Suprapubic skin (tissue), 4 donors: ENCODE measurements around the gene TUT1. TPM values are rescaled to one million over a fixed set of nuclear protein-coding genes. Genes with fewer than 3 reads are reported as not detected.

ENCODE experiments used
- DNase-seq, 2 donors: peaks; one replicate each; pipeline ENCODE4 v3.0.0-alpha.2; 2019; ENCODE audit warnings: low spot score in 2 of 2
- H3K27ac ChIP-seq: fragments of 200-600 bp; sonication (generic); one replicate; pipeline ENCODE4 v1.5.1; 2019
- H3K27me3 ChIP-seq: fragments of 200-600 bp; sonication (generic); one replicate; pipeline ENCODE4 v1.5.1; 2019
- H3K36me3 ChIP-seq: fragments of 200-600 bp; sonication (generic); one replicate; pipeline ENCODE4 v1.5.1; 2019
- H3K4me1 ChIP-seq: fragments of 200-600 bp; sonication (generic); one replicate; pipeline ENCODE4 v1.5.1; 2019
- H3K4me3 ChIP-seq: fragments of 200-600 bp; sonication (generic); one replicate; pipeline ENCODE4 v1.5.1; 2019; ENCODE audit warnings: mild to moderate bottlenecking
- H3K9me3 ChIP-seq: fragments of 200-600 bp; sonication (generic); one replicate; pipeline ENCODE4 v1.5.1; 2019
- EP300 ChIP-seq: sonication (generic); formaldehyde crosslinking; IDR thresholded peaks from one replicate; pipeline ENCODE4 v1.6.1; 2017; ENCODE audit warnings: antibody characterized with exemption
- POLR2A ChIP-seq, 2 donors: fragments of 450-650 bp; IDR thresholded peaks; one replicate each; pipeline ENCODE4 v1.6.1; 2017; ENCODE audit warnings: antibody characterized with exemption in 2 of 2, mild to moderate bottlenecking in 2 of 2, moderate library complexity in 2 of 2
- POLR2AphosphoS5 ChIP-seq, 3 donors: sonication (generic); formaldehyde crosslinking; IDR thresholded peaks; one replicate each; pipeline ENCODE4 v1.6.1; 2017; ENCODE audit warnings: antibody characterized with exemption in 3 of 3
- WGBS: methylation state at CpG from one replicate; pipeline ENCODE4 v1.1.5; 2018; 5-methylcytosine and 5-hydroxymethylcytosine counted together
- total RNA-seq, 4 donors: library from RNA; depleted of rRNA; stranded (reverse); fragments of >200 nt; gene quantifications; one replicate each; pipeline ENCODE4 v1.1.0, GENCODE V29; 2016
- TF ChIP-seq, protein P1 (sequence below), 2 donors: fragments of 200-600 bp in 1 of 2; fragments of 450-650 bp in 1 of 2; sonication (generic) in 1 of 2; IDR thresholded peaks; one replicate each; pipeline ENCODE4 v1.5.1; 2016 to 2019; ENCODE audit warnings: antibody characterized with exemption in 2 of 2, mild to moderate bottlenecking in 1 of 2, moderate library complexity in 1 of 2

TUT1 gene
- total RNA-seq, 4 donors from 2014 or later: 8.0 to 16.3 (median 12.5) TPM

DNA sequence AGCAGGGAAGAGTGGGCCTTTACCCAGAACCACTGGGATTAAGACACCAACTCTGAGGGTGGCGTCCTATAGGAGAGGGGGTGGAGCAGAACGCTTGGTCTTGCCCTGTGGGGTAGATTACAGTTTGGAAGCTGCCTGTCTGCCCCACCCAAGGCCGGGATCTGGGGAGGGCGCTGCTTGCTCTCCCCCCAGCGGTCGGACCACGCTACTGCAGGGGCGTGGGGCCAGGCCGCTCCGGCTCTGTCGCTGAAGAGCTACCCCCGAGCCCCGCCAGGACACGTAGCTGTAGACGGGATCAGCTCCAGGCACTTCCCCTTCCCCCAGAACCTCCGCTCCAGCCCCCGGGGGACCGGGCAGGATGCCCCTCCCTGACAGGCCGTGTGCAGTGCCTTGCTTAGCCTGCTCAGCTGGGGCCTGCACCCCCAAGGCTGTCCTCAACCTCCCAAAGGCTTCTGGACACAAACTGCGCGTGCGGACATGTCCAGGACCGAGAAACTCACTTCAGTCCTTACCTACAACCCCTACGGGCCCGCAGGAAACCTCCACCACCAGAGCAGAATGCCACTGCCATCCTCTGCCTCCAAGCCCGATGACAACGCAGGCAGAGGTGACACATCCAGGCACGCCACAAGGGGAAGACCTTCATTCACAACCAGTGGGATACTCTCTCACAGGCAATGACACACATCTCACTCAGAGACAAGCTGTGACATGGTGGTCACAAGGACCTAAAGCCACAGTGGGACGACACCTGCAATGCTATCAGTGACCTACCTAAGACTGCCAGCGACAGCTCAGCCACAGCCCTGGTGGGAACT lies 48.4 kb downstream of the TUT1 start:
- no peaks in the 10 kb centered on the region for H3K9me3 ChIP-seq
- DNase-seq: peak; percentile 92 to 93
- TF ChIP-seq, protein P1, sequence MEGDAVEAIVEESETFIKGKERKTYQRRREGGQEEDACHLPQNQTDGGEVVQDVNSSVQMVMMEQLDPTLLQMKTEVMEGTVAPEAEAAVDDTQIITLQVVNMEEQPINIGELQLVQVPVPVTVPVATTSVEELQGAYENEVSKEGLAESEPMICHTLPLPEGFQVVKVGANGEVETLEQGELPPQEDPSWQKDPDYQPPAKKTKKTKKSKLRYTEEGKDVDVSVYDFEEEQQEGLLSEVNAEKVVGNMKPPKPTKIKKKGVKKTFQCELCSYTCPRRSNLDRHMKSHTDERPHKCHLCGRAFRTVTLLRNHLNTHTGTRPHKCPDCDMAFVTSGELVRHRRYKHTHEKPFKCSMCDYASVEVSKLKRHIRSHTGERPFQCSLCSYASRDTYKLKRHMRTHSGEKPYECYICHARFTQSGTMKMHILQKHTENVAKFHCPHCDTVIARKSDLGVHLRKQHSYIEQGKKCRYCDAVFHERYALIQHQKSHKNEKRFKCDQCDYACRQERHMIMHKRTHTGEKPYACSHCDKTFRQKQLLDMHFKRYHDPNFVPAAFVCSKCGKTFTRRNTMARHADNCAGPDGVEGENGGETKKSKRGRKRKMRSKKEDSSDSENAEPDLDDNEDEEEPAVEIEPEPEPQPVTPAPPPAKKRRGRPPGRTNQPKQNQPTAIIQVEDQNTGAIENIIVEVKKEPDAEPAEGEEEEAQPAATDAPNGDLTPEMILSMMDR (IDR thresholded peaks at IDR 0.05): peak; percentile 98 to 100
- TF ChIP-seq EP300: no peak
- TF ChIP-seq POLR2AphosphoS5 (IDR thresholded peaks at IDR 0.05): peak in 2 of 3 donors; percentile 62 to 67
- TF ChIP-seq POLR2A (IDR thresholded peaks at IDR 0.05): no peak
- no peaks in the 10 kb centered on the region for H3K27me3 ChIP-seq
- 3% methylated on average over 7 of the region's 30 CpGs for WGBS
- no peaks in the 10 kb centered on the region for H3K36me3 ChIP-seq
- H3K27ac ChIP-seq: peak overlapping the region; percentile 98
- peak overlapping the region; percentile 77 for H3K4me3 ChIP-seq
- H3K4me1 ChIP-seq: peaks cover 74% of the 10 kb centered on the region

DNA sequence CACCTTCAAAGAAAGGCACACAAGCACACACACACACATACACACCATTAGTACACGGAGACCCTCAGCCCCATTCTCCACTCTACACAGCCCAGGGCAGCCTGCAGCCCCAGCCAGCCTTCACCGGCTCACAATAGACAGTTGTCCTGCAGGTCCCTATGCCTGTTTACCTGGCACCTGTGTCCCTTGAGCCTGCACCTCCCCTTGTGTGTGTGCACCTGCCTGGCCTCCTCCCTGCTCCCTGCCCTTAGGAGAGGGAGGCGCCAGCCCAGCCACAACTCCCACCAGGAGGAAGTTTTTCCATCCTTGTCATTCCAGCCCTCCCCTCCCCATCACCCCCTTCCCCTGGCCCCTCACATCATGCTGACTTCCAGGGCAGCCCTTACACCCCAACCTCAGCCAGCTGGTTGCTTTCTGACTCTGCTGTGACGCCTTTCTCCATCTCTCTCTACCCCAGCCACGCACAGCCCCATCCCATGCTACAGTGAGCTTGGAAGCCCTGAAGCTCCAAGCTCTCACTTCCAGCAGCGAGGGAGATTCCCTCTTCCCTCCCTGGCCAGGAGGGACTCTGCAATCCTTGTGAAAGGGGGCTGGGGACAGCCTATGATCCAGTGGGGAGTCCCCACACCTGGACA lies 49.1 kb downstream of the TUT1 start:
- Histone ChIP-seq H3K27ac (peak overlapping the region; percentile 98), H3K36me3 (peaks cover 3% of the 10 kb centered on the region), H3K9me3 (no peaks in the 10 kb centered on the region), H3K4me1 (peaks cover 74% of the 10 kb centered on the region), H3K27me3 (no peaks in the 10 kb centered on the region), H3K4me3 (peak overlapping the region; percentile 77)
- no peak for DNase-seq
- TF ChIP-seq, protein P1 (IDR thresholded peaks at IDR 0.05): no peak
- TF ChIP-seq POLR2A (IDR thresholded peaks at IDR 0.05) (no peak), EP300 (no peak), POLR2AphosphoS5 (IDR thresholded peaks at IDR 0.05) (no peak)
- whole genome bisulfite sequencing: 7% methylated on average over 6 of the region's 6 CpGs

DNA sequence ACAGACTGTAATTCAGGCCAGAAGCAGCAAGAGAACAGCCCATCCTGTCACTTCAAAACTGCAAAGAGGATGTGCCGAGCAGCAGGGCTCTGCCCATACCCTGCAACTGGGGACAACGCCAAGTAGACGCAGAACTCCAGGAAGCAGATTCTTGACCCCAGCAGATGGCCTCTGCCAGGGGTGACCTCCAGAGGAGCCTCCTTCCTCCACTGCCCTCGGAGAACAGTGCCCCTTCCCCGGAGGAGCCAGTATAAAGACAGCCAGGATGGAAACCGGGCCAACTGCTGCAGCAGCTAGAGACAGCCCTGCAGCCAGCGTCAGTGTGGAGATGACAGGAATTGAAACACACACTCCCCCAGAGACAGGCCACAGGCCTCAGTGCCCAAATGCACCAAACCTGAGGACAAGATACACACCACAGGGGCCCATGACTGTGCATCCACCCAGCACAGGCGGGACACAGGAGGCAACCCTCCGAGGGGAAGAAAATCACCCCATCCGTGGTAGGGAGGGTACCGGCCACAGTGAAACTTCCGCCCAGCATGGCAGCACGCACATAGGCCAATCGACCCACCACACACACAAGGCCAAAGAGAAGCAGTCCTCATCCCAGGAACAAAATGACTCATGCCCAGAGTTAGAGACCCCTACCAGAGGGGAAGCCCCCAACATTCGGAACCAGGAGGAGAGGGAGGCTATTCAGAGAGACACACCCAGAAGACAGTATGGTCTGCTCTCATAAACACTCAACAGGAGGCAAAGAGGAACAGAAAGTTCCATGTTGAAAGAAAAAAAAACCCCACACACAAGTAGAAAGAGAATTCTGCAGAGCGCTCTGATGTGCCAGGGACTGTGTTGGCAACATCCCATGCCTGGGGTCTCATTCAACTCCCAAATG lies 50.3 kb downstream of the TUT1 start:
- Histone ChIP-seq H3K36me3 (peaks cover 12% of the 10 kb centered on the region), H3K27me3 (no peaks in the 10 kb centered on the region), H3K4me1 (peaks cover 83% of the 10 kb centered on the region), H3K4me3 (peak overlapping the region; percentile 77), H3K27ac (peak overlapping the region; percentile 98), H3K9me3 (no peaks in the 10 kb centered on the region)
- no peak for TF ChIP-seq POLR2A (IDR thresholded peaks at IDR 0.05)
- no peak for TF ChIP-seq POLR2AphosphoS5 (IDR thresholded peaks at IDR 0.05)
- no peak for TF ChIP-seq EP300
- TF ChIP-seq, protein P1 (IDR thresholded peaks at IDR 0.05): no peak
- peak in 1 of 2 donors; percentile 75 for DNase-seq
- WGBS: 1% methylated on average over 14 of the region's 16 CpGs

DNA sequence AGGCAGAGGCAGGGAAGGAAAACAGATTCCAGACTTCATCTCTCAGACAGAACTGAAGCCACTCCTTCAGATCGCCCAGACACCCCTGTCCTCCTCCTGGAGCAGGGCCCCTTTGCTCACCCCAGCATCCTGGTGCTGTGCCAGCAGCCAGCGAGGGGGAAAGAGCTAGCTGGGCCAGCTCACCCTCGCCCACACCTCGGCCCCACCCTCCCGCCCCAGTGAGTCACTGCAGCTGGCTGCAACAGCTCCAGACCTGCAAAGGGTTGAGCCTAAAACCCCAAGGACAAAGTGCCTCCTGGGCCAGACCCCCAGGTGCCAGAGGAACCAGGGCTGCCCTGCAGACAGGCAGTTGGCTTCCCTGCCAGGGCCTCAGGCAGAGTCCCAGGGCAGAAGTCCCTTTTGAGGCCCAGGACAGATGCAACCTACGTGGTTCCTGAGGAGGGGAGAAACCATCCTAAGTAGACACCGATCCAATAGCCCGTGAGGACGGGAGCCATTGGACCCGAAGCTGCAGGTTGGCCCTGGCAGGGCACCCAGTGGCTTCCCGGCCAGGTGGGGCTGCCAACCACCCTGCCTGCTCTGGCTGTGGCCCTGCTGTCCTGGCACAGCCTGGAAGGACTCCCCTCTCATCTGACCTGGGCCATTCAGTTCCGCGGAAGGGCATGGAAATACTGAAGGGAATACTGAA lies 51.9 kb downstream of the TUT1 start:
- DNase-seq: peak in 1 of 2 donors; percentile 82
- peaks cover 90% of the 10 kb centered on the region for H3K4me1 ChIP-seq
- no peaks in the 10 kb centered on the region for H3K27me3 ChIP-seq
- no peaks in the 10 kb centered on the region for H3K9me3 ChIP-seq
- peak overlapping the region; percentile 98 for H3K27ac ChIP-seq
- 0% methylated on average over 1 of the region's 13 CpGs for WGBS
- H3K36me3 ChIP-seq: peaks cover 28% of the 10 kb centered on the region
- peak overlapping the region; percentile 77 for H3K4me3 ChIP-seq
- TF ChIP-seq EP300 (no peak), POLR2A (IDR thresholded peaks at IDR 0.05) (no peak), POLR2AphosphoS5 (IDR thresholded peaks at IDR 0.05) (no peak)
- TF ChIP-seq, protein P1 (IDR thresholded peaks at IDR 0.05): no peak
